Esophagus squamous epithelium (tissue), 5 donors: ENCODE results near the gene STXBP6. TPM values are rescaled to one million over a fixed set of nuclear protein-coding genes. Genes with fewer than 3 reads are reported as not detected.

Source experiments
- DNase-seq: peaks from one replicate; lab custom pipeline; 2025; lab: John Stamatoyannopoulos, UW
- H3K27ac ChIP-seq, 4 donors: fragments of 200-600 bp; sonication (generic); one replicate each; pipeline ENCODE4 v1.5.1; 2016 to 2019; ENCODE audit warnings: mild to moderate bottlenecking in 1 of 4
- H3K27me3 ChIP-seq, 4 donors: fragments of 200-600 bp; sonication (generic); 1 replicate in 3 of 4; 2 replicates in 1 of 4; pipeline versions ENCODE4 v1.5.1 to v1.6.0; 2017 to 2021; ENCODE audit warnings: antibody characterized with exemption in 1 of 4
- H3K36me3 ChIP-seq, 3 donors: fragments of 200-600 bp; sonication (generic); one replicate each; pipeline ENCODE4 v1.5.1; 2016 to 2019
- H3K4me1 ChIP-seq, 3 donors: fragments of 200-600 bp; sonication (generic); one replicate each; pipeline ENCODE4 v1.5.1; 2017 to 2019
- H3K4me3 ChIP-seq, 4 donors: fragments of 200-600 bp; sonication (generic); 1 replicate in 3 of 4; 2 replicates in 1 of 4; pipeline ENCODE4 v1.5.1; 2016 to 2019; ENCODE audit warnings: mild to moderate bottlenecking in 2 of 4, moderate library complexity in 1 of 4
- H3K9me3 ChIP-seq, 3 donors: fragments of 200-600 bp; sonication (generic); one replicate each; pipeline ENCODE4 v1.5.1; 2016 to 2019
- POLR2A ChIP-seq, 4 donors: fragments of 450-650 bp; IDR thresholded peaks; one replicate each; pipeline ENCODE4 v1.6.1; 2017; ENCODE audit warnings: antibody characterized with exemption in 4 of 4, mild to moderate bottlenecking in 4 of 4, moderate library complexity in 3 of 4
- WGBS, 2 donors: methylation state at CpG; one replicate each; pipeline ENCODE4 v1.1.5; 2018; 5-methylcytosine and 5-hydroxymethylcytosine counted together
- intact Hi-C: fragments of 100-400 bp; cut with DNase I; formaldehyde crosslinking; loops from one replicate; pipeline ENCODE4 v1.15.0; 2022
- total RNA-seq, 4 donors: library from RNA; depleted of rRNA; stranded (reverse); fragments of >200 nt; gene quantifications; one replicate each; pipeline ENCODE4 v1.1.0, GENCODE V29; 2016
- TF ChIP-seq, protein P1 (sequence below), 6 experiments: fragments of 450-650 bp in 4 of 6; fragments of 200-600 bp in 2 of 6; sonication (generic) in 2 of 6; IDR thresholded peaks; one replicate each; pipeline ENCODE4 v1.5.1; 2016 to 2019; ENCODE audit warnings: antibody characterized with exemption in 6 of 6, mild to moderate bottlenecking in 4 of 6, moderate library complexity in 4 of 6
- donor health status: DM: yes; HTN: yes; CAD: no.

The STXBP6 gene
- total RNA-seq, 4 donors from 2014 or later: 1.2 to 9.7 (median 2.8) TPM

DNA sequence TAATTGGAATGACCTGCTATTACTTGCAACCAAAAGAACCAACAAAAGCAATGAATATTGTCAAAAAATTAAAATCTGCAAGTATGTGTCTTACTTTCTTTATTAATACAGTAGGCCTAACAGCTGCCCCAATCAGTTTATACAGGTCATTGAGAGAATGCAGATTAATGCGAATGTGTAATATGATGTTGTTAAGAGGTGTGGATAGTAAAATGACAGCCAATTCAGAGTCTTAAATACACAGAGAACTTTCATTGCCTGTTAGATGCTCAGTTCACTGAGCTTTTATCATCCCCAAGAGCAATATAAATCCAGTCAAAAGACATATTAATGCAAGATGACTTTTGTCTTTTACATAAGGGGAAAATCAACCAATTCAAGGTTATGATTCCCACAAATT, 58.7 kb downstream of the STXBP6 start:
- Histone ChIP-seq H3K36me3 (no peaks in the 10 kb centered on the region), H3K27ac (no peak overlapping the region), H3K4me3 (no peak overlapping the region), H3K4me1 (peaks cover 0 to 1% (median 0%) of the 10 kb centered on the region in 3 donors), H3K27me3 (no peaks in the 10 kb centered on the region), H3K9me3 (no peaks in the 10 kb centered on the region)
- no peak for TF ChIP-seq POLR2A (IDR thresholded peaks at IDR 0.05)
- TF ChIP-seq, protein P1, sequence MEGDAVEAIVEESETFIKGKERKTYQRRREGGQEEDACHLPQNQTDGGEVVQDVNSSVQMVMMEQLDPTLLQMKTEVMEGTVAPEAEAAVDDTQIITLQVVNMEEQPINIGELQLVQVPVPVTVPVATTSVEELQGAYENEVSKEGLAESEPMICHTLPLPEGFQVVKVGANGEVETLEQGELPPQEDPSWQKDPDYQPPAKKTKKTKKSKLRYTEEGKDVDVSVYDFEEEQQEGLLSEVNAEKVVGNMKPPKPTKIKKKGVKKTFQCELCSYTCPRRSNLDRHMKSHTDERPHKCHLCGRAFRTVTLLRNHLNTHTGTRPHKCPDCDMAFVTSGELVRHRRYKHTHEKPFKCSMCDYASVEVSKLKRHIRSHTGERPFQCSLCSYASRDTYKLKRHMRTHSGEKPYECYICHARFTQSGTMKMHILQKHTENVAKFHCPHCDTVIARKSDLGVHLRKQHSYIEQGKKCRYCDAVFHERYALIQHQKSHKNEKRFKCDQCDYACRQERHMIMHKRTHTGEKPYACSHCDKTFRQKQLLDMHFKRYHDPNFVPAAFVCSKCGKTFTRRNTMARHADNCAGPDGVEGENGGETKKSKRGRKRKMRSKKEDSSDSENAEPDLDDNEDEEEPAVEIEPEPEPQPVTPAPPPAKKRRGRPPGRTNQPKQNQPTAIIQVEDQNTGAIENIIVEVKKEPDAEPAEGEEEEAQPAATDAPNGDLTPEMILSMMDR (IDR thresholded peaks at IDR 0.05): no peak
- 88 to 94% methylated on average over 1 of the region's 1 CpG for WGBS, 2 donors
- intact Hi-C loops: no loop called here
- DNase-seq: no peak

DNA sequence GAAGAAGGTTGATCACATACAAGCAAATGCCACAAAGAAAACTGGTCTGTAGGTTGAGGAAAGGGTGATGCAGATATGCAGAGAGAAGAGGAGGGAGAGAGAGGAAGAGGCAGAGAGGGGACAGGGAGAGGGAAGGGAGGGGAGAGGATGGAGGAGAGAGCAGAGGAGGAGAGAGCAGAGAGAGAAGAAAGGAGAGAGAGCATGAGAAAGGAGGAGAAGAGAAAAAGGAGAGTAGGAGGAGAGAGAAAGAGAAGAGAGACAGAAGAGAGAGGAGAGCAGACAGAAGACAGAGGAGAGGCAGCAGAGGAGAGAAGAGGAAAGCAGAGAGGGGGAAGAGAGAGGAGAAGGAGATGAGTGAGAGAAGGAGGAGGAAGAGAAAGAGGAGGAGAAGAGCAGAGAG, 59.2 kb downstream of the STXBP6 start:
- TF ChIP-seq, protein P1 (IDR thresholded peaks at IDR 0.05): no peak
- TF ChIP-seq POLR2A (IDR thresholded peaks at IDR 0.05): no peak
- intact Hi-C loops: no loop called here
- DNase-seq: no peak
- Histone ChIP-seq H3K9me3 (no peaks in the 10 kb centered on the region), H3K36me3 (no peaks in the 10 kb centered on the region), H3K4me1 (peaks cover 0 to 6% (median 0%) of the 10 kb centered on the region in 3 donors), H3K27ac (no peak overlapping the region), H3K27me3 (no peaks in the 10 kb centered on the region), H3K4me3 (no peak overlapping the region)

DNA sequence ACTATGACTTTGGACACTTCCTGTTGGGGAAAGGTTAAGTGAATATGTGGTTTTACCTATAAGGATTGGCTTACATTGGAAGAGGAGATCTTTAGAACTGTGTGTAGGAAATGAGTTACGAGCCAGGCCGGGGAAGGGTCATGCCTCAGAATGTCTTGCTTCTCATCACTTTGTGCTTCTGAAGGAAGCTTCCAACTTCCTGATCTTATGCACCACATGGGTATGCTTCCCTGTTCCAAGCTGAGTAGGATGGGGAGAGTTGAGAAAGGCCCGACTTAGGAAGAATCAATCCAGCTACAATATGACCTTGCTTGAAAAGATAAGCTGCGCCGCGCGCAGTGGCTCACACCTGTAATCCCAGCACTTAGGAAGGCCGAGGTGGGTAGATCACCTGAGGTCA, 59.9 kb downstream of the STXBP6 start:
- no peaks in the 10 kb centered on the region for H3K36me3 ChIP-seq
- no peak for TF ChIP-seq POLR2A (IDR thresholded peaks at IDR 0.05)
- H3K27me3 ChIP-seq: no peaks in the 10 kb centered on the region
- H3K9me3 ChIP-seq: no peaks in the 10 kb centered on the region
- intact Hi-C loops: no loop called here
- 92 to 94% methylated on average over 7 to 8 of the region's 8 CpGs for WGBS, 2 donors
- no peak overlapping the region for H3K27ac ChIP-seq
- H3K4me1 ChIP-seq: peaks cover 0 to 14% (median 5%) of the 10 kb centered on the region in 3 donors
- no peak for DNase-seq
- no peak overlapping the region for H3K4me3 ChIP-seq

DNA sequence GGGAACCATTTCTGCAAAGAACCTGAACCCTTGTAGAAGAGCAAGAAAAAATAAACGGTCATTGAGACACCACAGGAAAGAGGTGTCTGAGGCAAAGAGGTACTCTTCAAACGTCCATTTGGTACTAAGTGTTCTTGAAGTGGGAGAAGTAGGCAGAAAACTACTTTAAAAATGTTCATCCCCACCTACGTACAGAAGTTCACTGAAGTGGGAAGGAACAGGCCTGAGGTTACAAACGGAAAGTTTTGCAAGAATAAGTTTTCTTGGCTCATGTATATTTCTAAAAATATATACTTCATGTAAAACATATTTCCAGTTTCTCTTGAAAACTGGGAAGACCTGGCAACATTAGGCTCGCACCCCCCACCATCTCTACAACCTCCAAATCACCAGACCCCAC, 61.2 kb downstream of the STXBP6 start:
- Histone ChIP-seq H3K36me3 (no peaks in the 10 kb centered on the region), H3K9me3 (no peaks in the 10 kb centered on the region), H3K27me3 (no peaks in the 10 kb centered on the region), H3K4me1 (peaks cover 0 to 18% (median 5%) of the 10 kb centered on the region in 3 donors), H3K27ac (no peak overlapping the region), H3K4me3 (no peak overlapping the region)
- DNase-seq: no peak
- 47 to 64% methylated on average over 5 of the region's 5 CpGs for WGBS, 2 donors
- no peak for TF ChIP-seq POLR2A (IDR thresholded peaks at IDR 0.05)
- TF ChIP-seq, protein P1 (IDR thresholded peaks at IDR 0.05): no peak
- intact Hi-C loops: no loop called here

DNA sequence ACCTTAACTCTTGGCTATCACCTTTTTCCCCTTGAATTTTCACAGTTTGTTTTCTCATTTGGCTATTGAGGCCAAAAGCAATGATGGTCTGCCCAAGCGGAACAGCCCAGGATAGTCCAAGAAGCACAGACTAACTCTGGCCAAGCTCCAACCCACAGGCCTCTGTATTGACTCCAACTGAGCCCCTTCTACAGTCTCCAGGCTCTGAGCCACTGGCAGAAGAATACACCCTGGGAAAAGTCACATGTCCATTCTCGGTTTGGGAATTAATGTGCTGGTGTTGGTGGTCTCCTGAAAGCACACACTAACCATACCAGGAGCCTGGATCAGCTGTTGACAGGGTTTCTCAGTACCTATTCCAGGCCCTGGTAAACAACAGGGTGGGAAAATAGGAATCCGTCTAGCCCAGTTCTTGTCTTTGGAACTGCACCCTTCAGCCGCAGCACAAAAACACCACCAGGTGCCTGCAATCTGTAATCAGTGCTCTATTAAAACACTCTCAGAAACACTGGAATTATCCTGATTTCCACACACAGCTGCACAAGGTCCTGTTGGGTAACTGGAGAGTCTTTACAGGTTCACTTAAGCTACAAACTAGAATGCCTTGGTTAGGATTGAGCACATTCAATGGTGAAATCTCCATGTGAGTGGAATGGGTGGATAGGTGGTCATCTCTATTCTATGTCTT, 63.6 kb downstream of the STXBP6 start:
- H3K27me3 ChIP-seq: no peaks in the 10 kb centered on the region
- no peaks in the 10 kb centered on the region for H3K36me3 ChIP-seq
- no peak overlapping the region for H3K4me3 ChIP-seq
- intact Hi-C loops: no loop called here
- no peak for TF ChIP-seq POLR2A (IDR thresholded peaks at IDR 0.05)
- TF ChIP-seq, protein P1 (IDR thresholded peaks at IDR 0.05): no peak
- H3K4me1 ChIP-seq: peaks cover 0 to 28% (median 10%) of the 10 kb centered on the region in 3 donors
- WGBS, 2 donors: 83 to 92% methylated on average over 1 to 3 of the region's 4 CpGs
- H3K27ac ChIP-seq: no peak overlapping the region
- no peaks in the 10 kb centered on the region for H3K9me3 ChIP-seq
- no peak for DNase-seq
